HCT116 (cell line): ENCODE results near the gene MCF2L. TPM values are rescaled to one million over a fixed set of nuclear protein-coding genes. Genes with fewer than 3 reads are reported as not detected.

Experiments
- ATAC-seq: fragments of 200-7000 bp; cut with Tn5 transposase; 2 replicates; pipeline ENCODE4 v1.9.1; 2020; ENCODE audit warnings: mild to moderate bottlenecking, moderate library complexity
- BruUV-seq: library from RNA; stranded (reverse); fragments of 400-500 nt; replicated peaks from 2 replicates; lab custom pipeline; 2021; lab: Mats Ljungman, UMichigan
- CTCF ChIA-PET: fragments of 300-600 bp; sonication (Branson Sonifier 250); formaldehyde crosslinking; loops from one replicate; lab custom pipeline; 2021; ENCODE audit warnings: antibody characterized with exemption; lab: Charles Lee
- POLR2A ChIA-PET: fragments of 300-600, 350-600 bp; sonication (Branson Sonifier 250); formaldehyde crosslinking; loops from one replicate; lab custom pipeline; 2021; ENCODE audit warnings: antibody characterized with exemption; lab: Charles Lee
- RAD21 ChIA-PET, 2 experiments: fragments of 300-600 bp; sonication (Branson Sonifier 250); formaldehyde crosslinking; loops; one replicate each; lab custom pipeline; 2023; ENCODE audit warnings: low total read pairs in 2 of 2; ENCODE audit not compliant: uncharacterized antibody in 2 of 2, unreplicated experiment in 2 of 2, low non-redundant PET in 1 of 2; lab: Charles Lee
- DNase-seq: peaks from one replicate; pipeline ENCODE4 v3.0.0-alpha.2; 2010; ENCODE audit warnings: low read depth, low spot score
- H2AFZ ChIP-seq: fragments of 200-600 bp; shearing (Covaris generic), sonication (generic); 2 replicates; pipeline ENCODE4 v1.6.1; 2017; ENCODE audit warnings: low read depth, mixed run types, mixed read lengths, antibody characterized with exemption, low read length; ENCODE audit not compliant: poor library complexity, severe bottlenecking
- H3K27ac ChIP-seq: 2 replicates; pipeline ENCODE4 v1.5.1; 2012; ENCODE audit warnings: low read depth, low read length
- H3K27me3 ChIP-seq: fragments of 200-600 bp; sonication (generic); 2 replicates; pipeline ENCODE4 v1.6.1; 2016; ENCODE audit warnings: mixed run types, low read length, mixed read lengths; ENCODE audit not compliant: insufficient read depth
- H3K36me3 ChIP-seq, 2 experiments: fragments of 200-500 bp in 1 of 2; fragments of 200-600 bp in 1 of 2; sonication (Bioruptor generic) in 1 of 2; sonication (generic) in 1 of 2; 2 replicates each; pipeline versions ENCODE4 v1.5.1 to v1.6.1; 2014 to 2016; ENCODE audit warnings: low read length in 2 of 2, inconsistent platforms in 1 of 2, mixed read lengths in 1 of 2, mixed run types in 1 of 2; ENCODE audit not compliant: insufficient read depth in 2 of 2, control insufficient read depth in 1 of 2
- H3K4me1 ChIP-seq, 2 experiments: fragments of 200-600 bp in 1 of 2; sonication (generic) in 1 of 2; 2 replicates each; pipeline versions ENCODE4 v1.5.1 to v1.6.1; 2012 to 2017; ENCODE audit warnings: low read length in 2 of 2, inconsistent platforms in 1 of 2, mild to moderate bottlenecking in 1 of 2, mixed read lengths in 1 of 2, mixed run types in 1 of 2, moderate library complexity in 1 of 2; ENCODE audit not compliant: insufficient read depth in 2 of 2, control insufficient read depth in 1 of 2
- H3K4me2 ChIP-seq: fragments of 200-600 bp; sonication (generic); 2 replicates; pipeline ENCODE4 v1.6.1; 2017; ENCODE audit warnings: mixed run types, low read length, mixed read lengths
- H3K4me3 ChIP-seq, 2 experiments: fragments of 200-600 bp in 1 of 2; sonication (generic) in 1 of 2; replicated peaks in 1 of 2; 2 replicates each; pipeline ENCODE4 v1.5.1; 2011 to 2016; ENCODE audit warnings: low read length in 2 of 2, control low read depth in 1 of 2, low read depth in 1 of 2, mild to moderate bottlenecking in 1 of 2, mixed read lengths in 1 of 2, mixed run types in 1 of 2
- H3K79me2 ChIP-seq: fragments of 200-600 bp; sonication (generic); 2 replicates; pipeline ENCODE4 v1.6.1; 2017; ENCODE audit warnings: mild to moderate bottlenecking, mixed run types, low read length, moderate library complexity, mixed read lengths; ENCODE audit not compliant: insufficient read depth
- H3K9ac ChIP-seq: fragments of 200-600 bp; sonication (generic); 2 replicates; pipeline ENCODE4 v1.6.1; 2016; ENCODE audit warnings: low read length, mixed read lengths
- H3K9me2 ChIP-seq: fragments of 200-600 bp; sonication (generic), shearing (Covaris generic); 2 replicates; pipeline ENCODE4 v1.6.1; 2017; ENCODE audit warnings: mixed run types, mild to moderate bottlenecking, moderate library complexity; ENCODE audit not compliant: insufficient read depth
- H3K9me3 ChIP-seq, 2 experiments: fragments of 200-500 bp in 1 of 2; fragments of 200-600 bp in 1 of 2; sonication (Bioruptor generic) in 1 of 2; sonication (generic) in 1 of 2; 2 replicates each; pipeline ENCODE4 v1.6.1; 2014 to 2017; ENCODE audit warnings: low read length in 2 of 2, mixed read lengths in 2 of 2, inconsistent platforms in 1 of 2, low read depth in 1 of 2, mild to moderate bottlenecking in 1 of 2, mixed run types in 1 of 2, moderate library complexity in 1 of 2; ENCODE audit not compliant: control insufficient read depth in 1 of 2, insufficient read depth in 1 of 2
- H4K20me1 ChIP-seq: fragments of 200-600 bp; sonication (generic), shearing (Covaris generic); 2 replicates; pipeline ENCODE4 v1.6.1; 2017; ENCODE audit warnings: mixed run types, mild to moderate bottlenecking, moderate library complexity; ENCODE audit not compliant: insufficient read depth
- EGR1 ChIP-seq: IDR thresholded peaks from 2 replicates; pipeline ENCODE4 v1.6.1; 2012; ENCODE audit warnings: low read depth
- FOSL1 ChIP-seq: IDR thresholded peaks from 2 replicates; pipeline ENCODE4 v1.6.1; 2012; ENCODE audit warnings: low read depth
- JUND ChIP-seq: IDR thresholded peaks from 2 replicates; pipeline ENCODE4 v1.6.1; 2012
- POLR2AphosphoS5 ChIP-seq: IDR thresholded peaks from 2 replicates; pipeline ENCODE4 v1.6.1; 2011; ENCODE audit warnings: mild to moderate bottlenecking, low read depth, low read length, moderate library complexity
- SIN3A ChIP-seq: IDR thresholded peaks from 2 replicates; pipeline ENCODE4 v1.6.1; 2012; ENCODE audit warnings: low read depth
- SP1 ChIP-seq: IDR thresholded peaks from 2 replicates; pipeline ENCODE4 v1.6.1; 2012; ENCODE audit warnings: low read depth
- ZNF274 ChIP-seq: fragments of 200-500 bp; sonication (Bioruptor generic); IDR thresholded peaks from 2 replicates; pipeline ENCODE4 v1.6.1; 2014; ENCODE audit warnings: mild to moderate bottlenecking, low read depth, low read length, inconsistent platforms
- intact Hi-C: fragments of 100-400 bp; cut with micrococcal nuclease; formaldehyde crosslinking; loops from 2 replicates; pipeline ENCODE4 v1.10.0; 2022
- total RNA-seq: library from RNA; stranded (reverse); gene quantifications from one replicate; pipeline ENCODE4 v1.2.1, GENCODE V29; 2021; ENCODE audit not compliant: unreplicated experiment
- TF ChIP-seq, protein P1 (sequence below): IDR thresholded peaks from 2 replicates; pipeline ENCODE4 v1.6.1; 2012
- TF ChIP-seq, protein P2 (sequence below): IDR thresholded peaks from 2 replicates; pipeline ENCODE4 v1.6.1; 2012

Gene MCF2L
- total RNA-seq, 1 experiment from 2014 or later = 19.3 TPM

DNA sequence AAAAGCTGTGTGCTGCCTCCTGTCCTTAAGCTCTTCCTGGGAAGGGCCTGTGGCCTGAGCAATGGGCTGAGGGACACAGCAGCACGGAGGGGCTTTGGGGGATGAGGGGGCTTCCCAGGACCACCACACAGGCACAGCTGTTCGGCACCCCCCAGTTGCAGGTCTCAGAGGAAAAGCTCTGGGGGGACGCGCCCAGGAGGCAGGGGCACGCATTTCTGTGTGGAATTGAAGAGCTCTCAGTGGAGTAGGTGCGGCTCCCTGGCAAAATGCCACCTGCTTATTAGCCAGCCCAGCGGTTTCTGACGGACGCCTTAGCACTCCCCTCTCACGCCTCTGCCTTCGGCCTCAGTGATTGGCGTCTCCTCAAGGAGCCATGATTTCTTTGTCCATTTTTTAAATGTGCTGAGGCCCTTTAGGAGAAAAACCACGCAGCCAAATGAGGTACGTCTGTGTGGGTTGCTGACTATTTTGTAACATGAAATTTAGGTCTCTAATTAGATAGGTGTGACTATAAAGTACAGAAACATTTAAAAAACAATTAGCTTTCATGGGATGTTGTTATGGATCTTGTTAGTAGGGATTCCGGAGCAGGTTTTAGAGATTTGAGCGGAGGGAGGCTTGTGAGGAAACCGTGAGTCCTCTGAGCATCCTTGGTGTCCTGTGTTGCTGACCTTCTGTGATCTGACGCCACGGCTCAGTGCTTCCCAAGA, 4.0 kb downstream of the MCF2L start:
- H3K27ac ChIP-seq = no peak overlapping the region
- no peak overlapping the region for H3K9ac ChIP-seq
- DNase-seq = no peak
- no peaks in the 10 kb centered on the region for H3K79me2 ChIP-seq
- POLR2A ChIA-PET = no interaction called here
- no peak for ATAC-seq
- H3K4me2 ChIP-seq = no peak overlapping the region
- TF ChIP-seq, protein P1, sequence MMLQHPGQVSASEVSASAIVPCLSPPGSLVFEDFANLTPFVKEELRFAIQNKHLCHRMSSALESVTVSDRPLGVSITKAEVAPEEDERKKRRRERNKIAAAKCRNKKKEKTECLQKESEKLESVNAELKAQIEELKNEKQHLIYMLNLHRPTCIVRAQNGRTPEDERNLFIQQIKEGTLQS = no peak
- TF ChIP-seq, protein P2, sequence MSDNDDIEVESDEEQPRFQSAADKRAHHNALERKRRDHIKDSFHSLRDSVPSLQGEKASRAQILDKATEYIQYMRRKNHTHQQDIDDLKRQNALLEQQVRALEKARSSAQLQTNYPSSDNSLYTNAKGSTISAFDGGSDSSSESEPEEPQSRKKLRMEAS = no peak
- no peak for TF ChIP-seq POLR2AphosphoS5
- H4K20me1 ChIP-seq = no peaks in the 10 kb centered on the region
- H3K27me3 ChIP-seq = no peaks in the 10 kb centered on the region
- no peaks in the 10 kb centered on the region for H3K36me3 ChIP-seq
- H3K9me2 ChIP-seq = no peaks in the 10 kb centered on the region
- intact Hi-C loops = no loop called here
- peaks cover 0 to 4% of the 10 kb centered on the region in 2 experiments; a peak in 1 of 4 replicates for H3K9me3 ChIP-seq
- H3K4me3 ChIP-seq = no peak overlapping the region
- no peak overlapping the region for H2AFZ ChIP-seq
- CTCF ChIA-PET = no interaction called here
- no TSS peak for BruUV-seq
- RAD21 ChIA-PET = no interaction called here
- peaks cover 8 to 21% of the 10 kb centered on the region in 2 experiments; a peak in 3 of 4 replicates for H3K4me1 ChIP-seq

DNA sequence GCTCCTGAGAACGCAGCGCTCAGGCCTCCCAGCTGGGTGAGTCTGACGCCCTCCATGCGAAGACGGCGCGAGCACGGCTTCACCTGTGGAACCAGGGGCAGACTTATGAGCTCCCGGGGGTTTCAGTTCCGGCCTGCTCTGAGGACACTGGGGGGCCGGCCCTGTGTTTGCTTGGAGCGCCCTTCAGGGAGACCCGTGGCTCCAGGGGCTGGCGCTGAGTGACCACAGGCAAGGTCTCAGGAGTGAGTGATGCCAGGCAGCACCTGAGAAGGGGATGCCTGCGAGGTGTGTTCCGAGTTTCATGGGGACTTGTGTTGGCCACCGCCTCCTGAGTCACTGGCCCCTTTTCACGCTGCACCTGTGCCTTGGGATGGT, 4.5 kb downstream of the MCF2L start:
- H2AFZ ChIP-seq = no peak overlapping the region
- no peaks in the 10 kb centered on the region for H3K36me3 ChIP-seq
- ChIA-PET RAD21 (no interaction called here), POLR2A (no interaction called here), CTCF (no interaction called here)
- peaks cover 0 to 4% of the 10 kb centered on the region in 2 experiments; a peak in 1 of 4 replicates for H3K9me3 ChIP-seq
- H3K79me2 ChIP-seq = no peaks in the 10 kb centered on the region
- no peak overlapping the region for H3K4me2 ChIP-seq
- no peaks in the 10 kb centered on the region for H4K20me1 ChIP-seq
- TF ChIP-seq POLR2AphosphoS5 (no peak), EGR1 (no peak), JUND (no peak), SIN3A (no peak), ZNF274 (no peak), SP1 (no peak), FOSL1 (no peak)
- TF ChIP-seq, protein P1 = no peak
- no peaks in the 10 kb centered on the region for H3K9me2 ChIP-seq
- DNase-seq = no peak
- no peak overlapping the region for H3K4me3 ChIP-seq
- no peaks in the 10 kb centered on the region for H3K27me3 ChIP-seq
- ATAC-seq = no peak
- no TSS peak for BruUV-seq
- peaks cover 7 to 17% of the 10 kb centered on the region in 2 experiments; a peak in 3 of 4 replicates for H3K4me1 ChIP-seq
- H3K27ac ChIP-seq = no peak overlapping the region
- H3K9ac ChIP-seq = no peak overlapping the region
- intact Hi-C loops = no loop called here
